ENCODE measurements around the gene ZNF614. TPM values are rescaled to one million over a fixed set of nuclear protein-coding genes. Genes with fewer than 3 reads are reported as not detected.

ZNF614 gene
- total RNA-seq, 4 donors from 2014 or later = 6.8 to 12.7 (median 8.3) TPM

GRCh38 chr19:52020506-52020905 lies 7.7 kb downstream of the ZNF614 start:
- DNase-seq (ENCODE audit: low spot score) (no peak), ATAC-seq (ENCODE audit: low FRiP score) (no peak)
- no peak for TF ChIP-seq CTCF (IDR thresholded peaks at IDR 0.05)

- DNase-seq (ENCODE audit: low spot score) (no peak), ATAC-seq (ENCODE audit: low FRiP score) (no peak)
- TF ChIP-seq CTCF (IDR thresholded peaks at IDR 0.05) = no peak
Measured at GRCh38 chr19:52010674-52011073, 17.5 kb downstream of the ZNF614 start.

- ATAC-seq (ENCODE audit: low FRiP score) (peak; percentile 96), DNase-seq (ENCODE audit: low spot score) (peak; percentile 74)
- no peak for TF ChIP-seq CTCF (IDR thresholded peaks at IDR 0.05)
Measured at GRCh38 chr19:52007806-52008557, 20.2 kb downstream of the ZNF614 start, which contains the start of gene ZNF615. ZNF615 (minus strand) TSS chr19:52008211; CDS start chr19:52003711, 4,500 bp downstream.

GRCh38 chr19:52007451-52007805 lies 20.8 kb downstream of the ZNF614 start:
- ATAC-seq (ENCODE audit: low FRiP score) (no peak), DNase-seq (ENCODE audit: low spot score) (no peak)
- no peak for TF ChIP-seq CTCF (IDR thresholded peaks at IDR 0.05)

- ATAC-seq (ENCODE audit: low FRiP score) (no peak), DNase-seq (ENCODE audit: low spot score) (no peak)
- no peak for TF ChIP-seq CTCF (IDR thresholded peaks at IDR 0.05)
Measured at GRCh38 chr19:51994048-51994644, 34.0 kb downstream of the ZNF614 start.

GRCh38 chr19:51993422-51993821 lies 34.8 kb downstream of the ZNF614 start:
- TF ChIP-seq CTCF (IDR thresholded peaks at IDR 0.05) = no peak
- DNase-seq (ENCODE audit: low spot score) = no peak
- ATAC-seq (ENCODE audit: low FRiP score) = no peak
